ENCODE results near the gene NR3C1. TPM values are rescaled to one million over a fixed set of nuclear protein-coding genes. Genes with fewer than 3 reads are reported as not detected.

NR3C1 gene
- total and polyA plus RNA-seq, 2 donors (not counting 1 experiment from before 2014, with no cell fraction given): 17.6 to 218 TPM

- H3K27ac Mint-ChIP-seq: no peak overlapping the region
Measured at GRCh38 chr5:143331956-143332355, 71.5 kb downstream of the NR3C1 start.

GRCh38 chr5:143329843-143330242 lies 73.6 kb downstream of the NR3C1 start:
- TF ChIP-seq CTCF (IDR thresholded peaks at IDR 0.05) (no peak), EZH2 (IDR thresholded peaks at IDR 0.05; ENCODE audit: borderline replicate concordance, insufficient read depth, low read depth, low read length, poor library complexity, severe bottlenecking) (no peak)
- H3K4me3 Mint-ChIP-seq: no peak overlapping the region
- WGBS (ENCODE audit: insufficient coverage): no CpG with 5 or more reads among the region's 2 CpGs
- peaks cover 38% of the 10 kb centered on the region for H3K4me1 Mint-ChIP-seq
- no peak for ATAC-seq (ENCODE audit: low read depth)
- Histone ChIP-seq H4K20me1 (ENCODE audit: control insufficient read depth, insufficient read depth, low read length, poor library complexity, severe bottlenecking) (peaks cover 43% of the 10 kb centered on the region), H3K27ac (ENCODE audit: low read length in 2 of 2) (no peak overlapping the region), H3K9me3 (ENCODE audit: control extremely low read depth in 1 of 3, control insufficient read depth in 2 of 3, insufficient read depth in 1 of 3, low read length in 2 of 3) (peaks cover 2 to 29% (median 15%) of the 10 kb centered on the region in 3 donors), H2AFZ (ENCODE audit: insufficient read depth, low read depth, low read length, poor library complexity, severe bottlenecking) (no peak overlapping the region), H3K9ac (ENCODE audit: low read length) (no peak overlapping the region), H3K79me2 (ENCODE audit: control insufficient read depth, insufficient read depth, low read length) (peaks cover 68% of the 10 kb centered on the region), H3K4me2 (replicated peaks; ENCODE audit: low read depth, low read length, poor library complexity, severe bottlenecking) (no peak overlapping the region), H3K4me1 (ENCODE audit: control insufficient read depth in 2 of 2, insufficient read depth in 2 of 2, low read length in 2 of 2) (no peaks in the 10 kb centered on the region), H3K27me3 (replicated peaks in 1 of 4; ENCODE audit: control extremely low read depth in 1 of 4, control insufficient read depth in 3 of 4, insufficient read depth in 4 of 4, low read length in 3 of 4) (no peaks in the 10 kb centered on the region), H3K36me3 (replicated peaks in 1 of 2; ENCODE audit: control extremely low read depth in 1 of 2, control insufficient read depth in 1 of 2, extremely low read depth in 1 of 2, insufficient read depth in 2 of 2, low read length in 1 of 2) (peaks cover 1 to 7% of the 10 kb centered on the region in 2 experiments), H3K4me3 (ENCODE audit: control extremely low read depth in 1 of 5, extremely low read depth in 1 of 5, insufficient read depth in 1 of 5, low read depth in 2 of 5, low read length in 4 of 5) (no peak overlapping the region)
- POLR2A ChIA-PET: no interaction called here
- no peak overlapping the region for H3K27ac Mint-ChIP-seq
- H3K27me3 Mint-ChIP-seq: no peaks in the 10 kb centered on the region
- CTCF ChIA-PET: no interaction called here
- H3K9me3 Mint-ChIP-seq (ENCODE audit: insufficient read depth): peaks cover 8% of the 10 kb centered on the region
- DNase-seq: no peak
- intact Hi-C loops (cut with micrococcal nuclease): no loop called here

More at GRCh38 chr5:143331956-143332355, 71.5 kb downstream of the NR3C1 start:
- Histone ChIP-seq H4K20me1 (ENCODE audit: control insufficient read depth, insufficient read depth, low read length, poor library complexity, severe bottlenecking) (peaks cover 30% of the 10 kb centered on the region), H3K9ac (ENCODE audit: low read length) (no peak overlapping the region), H3K27ac (ENCODE audit: low read length in 2 of 2) (no peak overlapping the region), H3K4me2 (replicated peaks; ENCODE audit: low read depth, low read length, poor library complexity, severe bottlenecking) (no peak overlapping the region), H3K36me3 (replicated peaks in 1 of 2; ENCODE audit: control extremely low read depth in 1 of 2, control insufficient read depth in 1 of 2, extremely low read depth in 1 of 2, insufficient read depth in 2 of 2, low read length in 1 of 2) (peaks cover 1 to 4% of the 10 kb centered on the region in 2 experiments), H2AFZ (ENCODE audit: insufficient read depth, low read depth, low read length, poor library complexity, severe bottlenecking) (no peak overlapping the region), H3K79me2 (ENCODE audit: control insufficient read depth, insufficient read depth, low read length) (peaks cover 71% of the 10 kb centered on the region), H3K4me3 (ENCODE audit: control extremely low read depth in 1 of 5, extremely low read depth in 1 of 5, insufficient read depth in 1 of 5, low read depth in 2 of 5, low read length in 4 of 5) (no peak overlapping the region), H3K9me3 (ENCODE audit: control extremely low read depth in 1 of 3, control insufficient read depth in 2 of 3, insufficient read depth in 1 of 3, low read length in 2 of 3) (peaks cover 2 to 16% (median 10%) of the 10 kb centered on the region in 3 donors), H3K27me3 (replicated peaks in 1 of 4; ENCODE audit: control extremely low read depth in 1 of 4, control insufficient read depth in 3 of 4, insufficient read depth in 4 of 4, low read length in 3 of 4) (no peaks in the 10 kb centered on the region), H3K4me1 (ENCODE audit: control insufficient read depth in 2 of 2, insufficient read depth in 2 of 2, low read length in 2 of 2) (no peaks in the 10 kb centered on the region)
- TF ChIP-seq EZH2 (IDR thresholded peaks at IDR 0.05; ENCODE audit: borderline replicate concordance, insufficient read depth, low read depth, low read length, poor library complexity, severe bottlenecking) (no peak), CTCF (IDR thresholded peaks at IDR 0.05) (no peak)
- POLR2A ChIA-PET: interaction anchor here (0.6 kb wide), 1 partner anchor 193 kb away, joined by 3 read pairs; no protein-coding TSS in a partner anchor
- Mint-ChIP-seq H3K9me3 (ENCODE audit: insufficient read depth) (peaks cover 6% of the 10 kb centered on the region), H3K4me3 (no peak overlapping the region), H3K4me1 (peaks cover 37% of the 10 kb centered on the region), H3K27me3 (no peaks in the 10 kb centered on the region)
- no CpG with 5 or more reads among the region's 1 CpG for WGBS (ENCODE audit: insufficient coverage)
- intact Hi-C loops (cut with micrococcal nuclease): no loop called here
- no peak for DNase-seq
- CTCF ChIA-PET: no interaction called here
- no peak for ATAC-seq (ENCODE audit: low read depth)
